ENCODE data around the gene TP53I3. TPM values are rescaled to one million over a fixed set of nuclear protein-coding genes. Genes with fewer than 3 reads are reported as not detected.
A peak's percentile ranks its signal among the peaks of the same experiment; 100 is the strongest.

The TP53I3 gene
- total RNA-seq, 1 experiment from 2014 or later: 48.1 TPM

DNA sequence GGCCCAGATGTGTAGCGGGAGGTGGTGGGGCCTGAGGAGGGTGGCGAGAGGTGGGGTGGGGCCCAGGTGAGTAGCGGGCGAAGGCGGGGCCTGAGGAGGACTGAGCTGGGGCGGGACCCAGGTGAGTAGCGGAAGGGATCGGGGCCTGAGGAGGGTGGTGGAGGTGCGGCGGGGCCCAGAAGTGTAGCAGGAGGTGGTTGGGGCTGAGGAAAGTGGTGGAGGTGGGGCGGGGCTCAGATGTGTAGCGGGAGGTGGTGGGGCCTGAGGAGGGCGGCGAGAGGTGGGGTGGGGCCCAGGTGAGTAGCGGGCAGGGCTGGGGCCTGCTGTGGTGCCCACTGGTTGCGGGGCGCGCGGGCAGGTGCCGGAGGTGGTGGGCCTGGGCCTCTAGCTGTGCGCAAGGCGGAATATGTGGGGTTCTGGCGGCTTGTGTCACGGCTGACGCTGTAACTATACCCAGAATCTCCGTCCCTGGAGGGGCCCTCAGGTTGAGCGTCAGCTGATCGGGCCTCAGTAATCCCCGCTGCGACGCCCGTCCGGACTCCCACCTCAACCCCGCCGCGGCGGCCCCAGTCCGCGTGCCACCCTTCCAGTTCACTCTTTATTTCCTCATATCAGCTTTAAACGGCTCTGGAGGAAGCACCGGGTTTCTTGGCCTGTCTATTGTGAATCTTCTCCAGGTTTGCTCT is 7.6 kb downstream of the TP53I3 start:
- Histone ChIP-seq H3K4ac (ENCODE audit: low read depth, low read length) (no peak overlapping the region), H2BK5ac (ENCODE audit: insufficient read length, low read length) (no peak overlapping the region), H2BK120ac (ENCODE audit: low read depth, low read length, poor library complexity, severe bottlenecking) (no peak overlapping the region), H3K79me1 (ENCODE audit: insufficient read depth, low read depth, low read length, poor library complexity, severe bottlenecking) (no peaks in the 10 kb centered on the region), H3K56ac (ENCODE audit: insufficient read length, low read depth, low read length) (no peak overlapping the region), H3K27me3 (ENCODE audit: insufficient read depth, low read length) (no peaks in the 10 kb centered on the region), H3K27ac (ENCODE audit: insufficient read length, low read depth, low read length) (no peak overlapping the region), H2BK15ac (ENCODE audit: low read depth, low read length) (no peak overlapping the region), H3K23ac (ENCODE audit: insufficient read length, low read depth, low read length) (no peak overlapping the region), H3K4me2 (ENCODE audit: insufficient read depth, insufficient read length, low read length) (peak overlapping the region; percentile 74), H3K18ac (ENCODE audit: insufficient read length, low read depth, low read length) (peak overlapping the region; percentile 6), H3K14ac (ENCODE audit: insufficient read depth, low read length) (peak overlapping the region; percentile 73), H4K20me1 (ENCODE audit: control insufficient read depth, insufficient read depth, insufficient read length) (no peaks in the 10 kb centered on the region), H2AFZ (ENCODE audit: low read length) (no peak overlapping the region), H3K9me3 (ENCODE audit: control insufficient read depth, low read depth, low read length) (no peaks in the 10 kb centered on the region), H2AK5ac (ENCODE audit: insufficient read length, low read length) (no peak overlapping the region), H4K91ac (ENCODE audit: insufficient read length, low read depth, low read length) (no peak overlapping the region), H2BK20ac (ENCODE audit: low read depth, low read length, poor library complexity, severe bottlenecking) (no peak overlapping the region), H3T11ph (ENCODE audit: low read length) (no peak overlapping the region), H3K23me2 (ENCODE audit: insufficient read length, low read depth, low read length, poor library complexity, severe bottlenecking) (peaks cover 11% of the 10 kb centered on the region), H3K4me1 (ENCODE audit: insufficient read depth, low read length) (peaks cover 3% of the 10 kb centered on the region; the same call in 1 of the 2 replicates), H4K5ac (ENCODE audit: insufficient read length, low read depth, low read length) (no peak overlapping the region), H3K79me2 (ENCODE audit: insufficient read depth, low read length) (no peaks in the 10 kb centered on the region; the same call in 1 of the 2 replicates), H2BK12ac (ENCODE audit: insufficient read length, low read depth, low read length) (no peak overlapping the region), H4K8ac (replicated peaks; ENCODE audit: insufficient read length, low read depth, low read length) (no peak overlapping the region), H3K9ac (ENCODE audit: extremely low read depth, insufficient read length, low read length) (peak overlapping the region; percentile 50)
- Mint-ChIP-seq H3K4me3 (peak overlapping the region; percentile 77 to 97), H3K9me3 (no peaks in the 10 kb centered on the region), H3K27ac (peak overlapping the region; percentile 31 to 91 (median 90); a peak in 5 of 7 replicates), H3K27me3 (ENCODE audit: low read depth) (no peaks in the 10 kb centered on the region), H3K36me3 (ENCODE audit: insufficient read depth in 1 of 3, low read depth in 3 of 3) (peaks cover 19 to 53% (median 51%) of the 10 kb centered on the region in 3 experiments), H3K4me1 (peaks cover 17 to 19% of the 10 kb centered on the region in 2 experiments)
- DNase-seq: no peak
- TF ChIP-seq, protein P1, sequence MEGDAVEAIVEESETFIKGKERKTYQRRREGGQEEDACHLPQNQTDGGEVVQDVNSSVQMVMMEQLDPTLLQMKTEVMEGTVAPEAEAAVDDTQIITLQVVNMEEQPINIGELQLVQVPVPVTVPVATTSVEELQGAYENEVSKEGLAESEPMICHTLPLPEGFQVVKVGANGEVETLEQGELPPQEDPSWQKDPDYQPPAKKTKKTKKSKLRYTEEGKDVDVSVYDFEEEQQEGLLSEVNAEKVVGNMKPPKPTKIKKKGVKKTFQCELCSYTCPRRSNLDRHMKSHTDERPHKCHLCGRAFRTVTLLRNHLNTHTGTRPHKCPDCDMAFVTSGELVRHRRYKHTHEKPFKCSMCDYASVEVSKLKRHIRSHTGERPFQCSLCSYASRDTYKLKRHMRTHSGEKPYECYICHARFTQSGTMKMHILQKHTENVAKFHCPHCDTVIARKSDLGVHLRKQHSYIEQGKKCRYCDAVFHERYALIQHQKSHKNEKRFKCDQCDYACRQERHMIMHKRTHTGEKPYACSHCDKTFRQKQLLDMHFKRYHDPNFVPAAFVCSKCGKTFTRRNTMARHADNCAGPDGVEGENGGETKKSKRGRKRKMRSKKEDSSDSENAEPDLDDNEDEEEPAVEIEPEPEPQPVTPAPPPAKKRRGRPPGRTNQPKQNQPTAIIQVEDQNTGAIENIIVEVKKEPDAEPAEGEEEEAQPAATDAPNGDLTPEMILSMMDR (conservative IDR thresholded peaks at IDR 0.05): no peak
- WGBS (ENCODE audit: extremely low coverage, insufficient read length, low lambda C conversion rate): no CpG with 5 or more reads among the region's 41 CpGs

Measured in H9 (cell line).